Measurements from ENCODE around the gene ITGAD.
"Not testable (repeated sequence)": the region's sequence is repeated elsewhere in the genome, so short reads cannot be mapped to it uniquely, and the experiment has no call there.

ITGAD gene

GRCh38 chr16:31411024-31411844 lies 18.1 kb downstream of the ITGAD start:
- DNase-seq (ENCODE audit: extremely low read depth, low read depth) = no peak
- no peak overlapping the region for H3K4me3 ChIP-seq (replicated peaks; ENCODE audit: low read depth, low read length)
- no peak for TF ChIP-seq CTCF (IDR thresholded peaks at IDR 0.05; ENCODE audit: low read depth, low read length, missing control alignments)

GRCh38 chr16:31412750-31413149 lies 19.6 kb downstream of the ITGAD start:
- DNase-seq (ENCODE audit: extremely low read depth, low read depth) = no peak
- H3K4me3 ChIP-seq (replicated peaks; ENCODE audit: low read depth, low read length) = no peak overlapping the region
- no peak for TF ChIP-seq CTCF (IDR thresholded peaks at IDR 0.05; ENCODE audit: low read depth, low read length, missing control alignments)

GRCh38 chr16:31413381-31413780 lies 20.2 kb downstream of the ITGAD start:
- TF ChIP-seq CTCF (IDR thresholded peaks at IDR 0.05; ENCODE audit: low read depth, low read length, missing control alignments) = no peak
- no peak overlapping the region for H3K4me3 ChIP-seq (replicated peaks; ENCODE audit: low read depth, low read length)
- no peak for DNase-seq (ENCODE audit: extremely low read depth, low read depth)

- DNase-seq (ENCODE audit: extremely low read depth, low read depth) = no peak
- H3K4me3 ChIP-seq (replicated peaks; ENCODE audit: low read depth, low read length) = no peak overlapping the region
- no peak for TF ChIP-seq CTCF (IDR thresholded peaks at IDR 0.05; ENCODE audit: low read depth, low read length, missing control alignments)
These were observed 20.8 kb downstream of the ITGAD start for GRCh38 chr16:31413943-31414342.

DNA sequence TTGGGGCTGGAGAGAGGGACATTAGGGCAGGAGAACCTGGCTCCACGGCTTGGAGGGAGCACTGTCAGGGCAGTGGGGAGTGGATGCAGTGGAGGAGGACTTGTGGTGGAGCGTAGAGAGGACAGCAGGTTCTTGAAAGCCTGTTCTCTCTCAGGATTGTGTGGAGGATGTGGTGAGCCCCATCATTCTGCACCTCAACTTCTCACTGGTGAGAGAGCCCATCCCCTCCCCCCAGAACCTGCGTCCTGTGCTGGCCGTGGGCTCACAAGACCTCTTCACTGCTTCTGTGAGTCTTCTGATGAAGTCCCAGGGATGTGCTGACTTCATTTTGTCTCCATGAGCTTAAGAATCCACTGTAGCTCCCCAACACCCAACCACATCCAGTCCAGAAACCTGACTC lies 21.6 kb downstream of the ITGAD start:
- no peak overlapping the region for H3K4me3 ChIP-seq (replicated peaks; ENCODE audit: low read depth, low read length)
- TF ChIP-seq CTCF (IDR thresholded peaks at IDR 0.05; ENCODE audit: low read depth, low read length, missing control alignments) = no peak
- no peak for DNase-seq (ENCODE audit: extremely low read depth, low read depth)

- DNase-seq (ENCODE audit: extremely low read depth, low read depth) = no peak
- TF ChIP-seq CTCF (IDR thresholded peaks at IDR 0.05; ENCODE audit: low read depth, low read length, missing control alignments) = no peak
These were observed 23.2 kb downstream of the ITGAD start for GRCh38 chr16:31416371-31416770.

DNA sequence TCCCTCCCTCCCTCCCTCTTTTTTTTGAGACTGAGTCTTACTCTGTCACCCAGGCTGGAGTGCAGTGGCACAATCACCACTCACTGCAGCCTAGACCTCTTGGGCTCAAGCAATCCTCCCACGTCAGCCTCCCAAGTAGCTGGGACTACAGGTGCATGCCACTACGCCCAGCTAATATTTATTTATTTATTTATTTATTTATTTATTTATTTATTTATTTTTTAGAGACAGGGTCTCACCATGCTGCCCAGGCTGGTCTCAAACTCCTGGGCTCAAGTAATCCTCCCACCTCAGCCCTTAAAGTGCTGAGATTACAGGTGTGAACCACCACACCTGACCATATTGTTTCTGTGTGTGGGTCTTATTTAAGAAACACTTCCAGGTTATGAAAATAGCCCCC lies 23.9 kb downstream of the ITGAD start:
- H3K4me3 ChIP-seq (replicated peaks; ENCODE audit: low read depth, low read length); DNase-seq (ENCODE audit: extremely low read depth, low read depth): not testable (repeated sequence)

More at GRCh38 chr16:31416371-31416770, 23.2 kb downstream of the ITGAD start:
- H3K4me3 ChIP-seq (replicated peaks; ENCODE audit: low read depth, low read length) = no peak overlapping the region

Data from HFF-Myc (cell line).